C4-2B (cell line): ENCODE measurements around the gene FKBP5.
"Not testable (repeated sequence)": the region's sequence is repeated elsewhere in the genome, so short reads cannot be mapped to it uniquely, and the experiment has no call there.

ENCODE experiments used
- H3K27ac ChIP-seq: fragments of 450-650 bp; 2 replicates; pipeline ENCODE4 v1.5.1; 2017
- ZFX ChIP-seq: fragments of 450-650 bp; IDR thresholded peaks from 2 replicates; pipeline ENCODE4 v1.6.1; 2017
- TF ChIP-seq, protein P1 (sequence below): fragments of 450-650 bp; conservative IDR thresholded peaks from 2 replicates; pipeline ENCODE4 v1.5.1; 2017; ENCODE audit warnings: mild to moderate bottlenecking

FKBP5 gene

GRCh38 chr6:35543459-35544193 lies 145.1 kb downstream of the FKBP5 start:
- TF ChIP-seq, protein P1, sequence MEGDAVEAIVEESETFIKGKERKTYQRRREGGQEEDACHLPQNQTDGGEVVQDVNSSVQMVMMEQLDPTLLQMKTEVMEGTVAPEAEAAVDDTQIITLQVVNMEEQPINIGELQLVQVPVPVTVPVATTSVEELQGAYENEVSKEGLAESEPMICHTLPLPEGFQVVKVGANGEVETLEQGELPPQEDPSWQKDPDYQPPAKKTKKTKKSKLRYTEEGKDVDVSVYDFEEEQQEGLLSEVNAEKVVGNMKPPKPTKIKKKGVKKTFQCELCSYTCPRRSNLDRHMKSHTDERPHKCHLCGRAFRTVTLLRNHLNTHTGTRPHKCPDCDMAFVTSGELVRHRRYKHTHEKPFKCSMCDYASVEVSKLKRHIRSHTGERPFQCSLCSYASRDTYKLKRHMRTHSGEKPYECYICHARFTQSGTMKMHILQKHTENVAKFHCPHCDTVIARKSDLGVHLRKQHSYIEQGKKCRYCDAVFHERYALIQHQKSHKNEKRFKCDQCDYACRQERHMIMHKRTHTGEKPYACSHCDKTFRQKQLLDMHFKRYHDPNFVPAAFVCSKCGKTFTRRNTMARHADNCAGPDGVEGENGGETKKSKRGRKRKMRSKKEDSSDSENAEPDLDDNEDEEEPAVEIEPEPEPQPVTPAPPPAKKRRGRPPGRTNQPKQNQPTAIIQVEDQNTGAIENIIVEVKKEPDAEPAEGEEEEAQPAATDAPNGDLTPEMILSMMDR: no peak
- TF ChIP-seq ZFX: no peak
- no peak overlapping the region for H3K27ac ChIP-seq

DNA sequence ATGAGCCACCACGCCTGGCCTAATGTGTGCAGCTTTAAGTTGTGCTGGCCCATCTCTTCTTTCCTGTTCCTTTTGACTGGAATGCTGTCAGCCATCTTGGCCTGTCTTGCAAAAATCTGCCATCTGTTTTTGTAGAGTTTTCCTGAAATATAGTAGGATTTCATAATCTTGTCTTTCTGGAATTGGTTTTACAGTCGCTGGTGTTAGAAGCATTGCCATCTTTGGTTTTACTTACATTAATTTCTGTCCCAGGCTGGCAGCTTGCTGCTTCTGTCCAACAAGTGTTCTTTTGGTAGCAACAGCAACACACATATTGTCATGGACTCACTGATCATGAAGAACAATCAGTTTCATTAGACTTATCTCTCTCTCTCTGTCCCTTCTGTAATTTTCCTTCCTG lies 146.9 kb downstream of the FKBP5 start:
- TF ChIP-seq ZFX: no peak
- TF ChIP-seq, protein P1: no peak
- H3K27ac ChIP-seq: no peak overlapping the region

GRCh38 chr6:35539223-35539622 lies 149.5 kb downstream of the FKBP5 start:
- TF ChIP-seq ZFX: no peak
- TF ChIP-seq, protein P1: no peak
- no peak overlapping the region for H3K27ac ChIP-seq

DNA sequence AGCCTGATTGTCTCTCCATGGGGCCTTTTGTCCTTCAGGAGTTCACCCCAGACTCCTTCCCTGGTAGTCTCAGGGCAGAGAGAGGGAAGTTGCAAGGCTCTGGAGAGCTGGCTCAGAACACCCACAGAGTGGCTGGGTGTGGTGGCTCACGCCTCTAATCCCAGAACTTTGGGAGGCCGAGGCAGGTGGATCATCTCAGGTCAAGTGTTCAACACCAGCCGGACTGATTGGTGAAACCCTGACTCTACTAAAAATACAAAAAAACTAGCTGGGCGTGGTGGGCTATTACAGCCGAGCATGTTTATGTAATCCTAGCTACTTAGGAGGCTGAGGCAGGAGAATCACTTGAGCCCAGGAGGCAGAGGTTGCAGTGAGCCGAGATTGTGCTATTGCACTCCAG lies 152.9 kb downstream of the FKBP5 start:
- H3K27ac ChIP-seq: not testable (repeated sequence)

GRCh38 chr6:35534407-35535170 lies 154.1 kb downstream of the FKBP5 start:
- H3K27ac ChIP-seq: no peak overlapping the region
- TF ChIP-seq, protein P1: no peak
- TF ChIP-seq ZFX: no peak

GRCh38 chr6:35533981-35534380 lies 154.7 kb downstream of the FKBP5 start:
- H3K27ac ChIP-seq: no peak overlapping the region
- no peak for TF ChIP-seq ZFX
- TF ChIP-seq, protein P1: no peak

DNA sequence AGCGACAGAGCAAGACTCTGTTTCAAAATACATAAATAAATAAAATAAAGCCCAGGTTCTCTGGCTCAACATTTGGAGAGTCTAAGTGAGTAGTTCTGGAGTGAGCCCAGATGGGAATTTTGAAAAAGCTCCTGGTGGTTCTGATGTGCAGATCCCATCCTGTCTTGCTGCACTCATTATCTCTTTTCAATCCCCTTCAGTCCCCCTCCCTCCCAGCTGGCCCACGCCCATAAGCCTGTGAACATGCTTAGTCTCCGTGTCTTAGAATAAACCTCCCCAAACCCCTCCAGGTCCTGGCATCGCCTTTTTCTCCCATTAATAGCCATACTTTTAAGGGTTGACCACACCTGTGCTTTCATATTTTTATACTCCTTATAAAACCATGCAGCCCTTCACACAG lies 156.6 kb downstream of the FKBP5 start:
- TF ChIP-seq, protein P1: no peak
- no peak for TF ChIP-seq ZFX
- no peak overlapping the region for H3K27ac ChIP-seq
